Stomach smooth muscle (tissue), 2 donors: ENCODE data around the gene FGR.
"Not testable (repeated sequence)": the region's sequence is repeated elsewhere in the genome, so short reads cannot be mapped to it uniquely, and the experiment has no call there.

Experiments used
- H3K27ac ChIP-seq: one replicate; pipeline ENCODE4 v1.7.0; 2013; ENCODE audit warnings: mild to moderate bottlenecking, low read length, inconsistent platforms
- H3K27me3 ChIP-seq, 2 donors: one replicate each; pipeline ENCODE4 v1.7.0; 2013; ENCODE audit warnings: low read length in 2 of 2; ENCODE audit not compliant: insufficient read depth in 2 of 2, control insufficient read depth in 1 of 2
- H3K36me3 ChIP-seq, 2 donors: one replicate each; pipeline ENCODE4 v1.7.0; 2013; ENCODE audit warnings: low read length in 2 of 2; ENCODE audit not compliant: control insufficient read depth in 2 of 2, insufficient read depth in 2 of 2
- H3K4me1 ChIP-seq: one replicate; pipeline ENCODE4 v1.7.0; 2013; ENCODE audit warnings: low read length; ENCODE audit not compliant: control insufficient read depth, insufficient read depth
- H3K4me3 ChIP-seq, 2 donors: one replicate each; pipeline ENCODE4 v1.7.0; 2013; ENCODE audit warnings: low read length in 2 of 2
- H3K9ac ChIP-seq, 2 donors: one replicate each; pipeline ENCODE4 v1.7.0; 2013; ENCODE audit warnings: low read length in 2 of 2, mild to moderate bottlenecking in 1 of 2
- H3K9me3 ChIP-seq, 2 donors: one replicate each; pipeline ENCODE4 v1.7.0; 2013; ENCODE audit warnings: low read length in 2 of 2; ENCODE audit not compliant: control insufficient read depth in 2 of 2
- donor health status: healthy.
- donor health status: Pancreatic carcinoma.

The FGR gene

GRCh38 chr1:27634177-27634984, 604 bp downstream of the FGR start:
- Histone ChIP-seq H3K27me3 (peaks cover 16 to 20% of the 10 kb centered on the region in 2 donors), H3K27ac (peak overlapping the region; percentile 24), H3K9me3 (no peaks in the 10 kb centered on the region), H3K4me3 (peak overlapping the region; percentile 55 to 66), H3K9ac (peak overlapping the region; percentile 29 to 62), H3K4me1 (peaks cover 11% of the 10 kb centered on the region), H3K36me3 (no peaks in the 10 kb centered on the region)

GRCh38 chr1:27633640-27634176, 1.3 kb downstream of the FGR start:
- no peak overlapping the region for H3K27ac ChIP-seq
- no peaks in the 10 kb centered on the region for H3K9me3 ChIP-seq
- H3K9ac ChIP-seq: peak overlapping the region; percentile 36 to 62
- no peaks in the 10 kb centered on the region for H3K36me3 ChIP-seq
- peaks cover 11% of the 10 kb centered on the region for H3K4me1 ChIP-seq
- H3K27me3 ChIP-seq: peaks cover 16 to 20% of the 10 kb centered on the region in 2 donors
- peak overlapping the region; percentile 55 to 66 for H3K4me3 ChIP-seq

GRCh38 chr1:27633298-27633610, 1.7 kb downstream of the FGR start:
- H3K27me3 ChIP-seq: peaks cover 16 to 20% of the 10 kb centered on the region in 2 donors
- no peaks in the 10 kb centered on the region for H3K9me3 ChIP-seq
- H3K27ac ChIP-seq: peak overlapping the region; percentile 31
- H3K4me3 ChIP-seq: no peak overlapping the region
- peaks cover 11% of the 10 kb centered on the region for H3K4me1 ChIP-seq
- no peak overlapping the region for H3K9ac ChIP-seq
- no peaks in the 10 kb centered on the region for H3K36me3 ChIP-seq

- Histone ChIP-seq H3K27ac (peak overlapping the region; percentile 31), H3K4me1 (peaks cover 11% of the 10 kb centered on the region), H3K27me3 (peaks cover 16 to 20% of the 10 kb centered on the region in 2 donors), H3K4me3 (no peak overlapping the region), H3K9ac (no peak overlapping the region), H3K9me3 (no peaks in the 10 kb centered on the region), H3K36me3 (no peaks in the 10 kb centered on the region)
Observed at GRCh38 chr1:27632387-27633297, 2.3 kb downstream of the FGR start.

GRCh38 chr1:27630859-27631491, 4.0 kb downstream of the FGR start:
- H3K27ac ChIP-seq: no peak overlapping the region
- no peaks in the 10 kb centered on the region for H3K9me3 ChIP-seq
- H3K4me1 ChIP-seq: peaks cover 11% of the 10 kb centered on the region

GRCh38 chr1:27628712-27629111, 6.3 kb downstream of the FGR start:
- Histone ChIP-seq H3K27ac (no peak overlapping the region), H3K4me1 (peaks cover 8% of the 10 kb centered on the region)

More at GRCh38 chr1:27630859-27631491, 4.0 kb downstream of the FGR start:
- Histone ChIP-seq H3K27me3 (peaks cover 16 to 20% of the 10 kb centered on the region in 2 donors), H3K4me3 (no peak overlapping the region), H3K36me3 (no peaks in the 10 kb centered on the region), H3K9ac (no peak overlapping the region)

GRCh38 chr1:27627733-27628132, 7.3 kb downstream of the FGR start:
- not testable (repeated sequence) for H3K27me3 ChIP-seq, H3K9ac ChIP-seq, H3K4me3 ChIP-seq, H3K4me1 ChIP-seq, H3K9me3 ChIP-seq, H3K36me3 ChIP-seq, H3K27ac ChIP-seq

More at GRCh38 chr1:27628712-27629111, 6.3 kb downstream of the FGR start:
- Histone ChIP-seq H3K4me3 (no peak overlapping the region), H3K9ac (no peak overlapping the region), H3K27me3 (peaks cover 7 to 17% of the 10 kb centered on the region in 2 donors), H3K9me3 (no peaks in the 10 kb centered on the region), H3K36me3 (no peaks in the 10 kb centered on the region)

- no peaks in the 10 kb centered on the region for H3K36me3 ChIP-seq
- H3K9me3 ChIP-seq: no peaks in the 10 kb centered on the region
- no peak overlapping the region for H3K4me3 ChIP-seq
- H3K27me3 ChIP-seq: peaks cover 0 to 7% of the 10 kb centered on the region in 2 donors
- H3K27ac ChIP-seq: no peak overlapping the region
- no peak overlapping the region for H3K9ac ChIP-seq
- H3K4me1 ChIP-seq: peaks cover 3% of the 10 kb centered on the region
Observed at GRCh38 chr1:27627061-27627460, 7.9 kb downstream of the FGR start.

GRCh38 chr1:27626031-27626935, 8.7 kb downstream of the FGR start:
- Histone ChIP-seq H3K4me3 (no peak overlapping the region), H3K4me1 (peaks cover 3% of the 10 kb centered on the region), H3K9ac (no peak overlapping the region), H3K27ac (no peak overlapping the region), H3K27me3 (peaks cover 0 to 6% of the 10 kb centered on the region in 2 donors), H3K36me3 (no peaks in the 10 kb centered on the region), H3K9me3 (no peaks in the 10 kb centered on the region)
